HL-60 (cell line): ENCODE results near the gene IFTAP.
A peak's percentile ranks its signal among the peaks of the same experiment; 100 is the strongest.

Experiments used
- DNase-seq, 2 experiments: peaks; one replicate each; pipeline ENCODE4 v3.0.0-alpha.2; 2010 to 2020; ENCODE audit warnings: low read depth in 1 of 2, low spot score in 1 of 2
- H3K27ac ChIP-seq: fragments of 250-450 bp; sonication (Bioruptor Pico); replicated peaks from 2 replicates; pipeline ENCODE4 v1.5.1; 2020; ENCODE audit warnings: mild to moderate bottlenecking, moderate library complexity
- H3K27me3 ChIP-seq: fragments of 250-450 bp; sonication (Bioruptor Pico); 2 replicates; pipeline ENCODE4 v1.5.1; 2021; ENCODE audit warnings: mild to moderate bottlenecking, moderate library complexity; ENCODE audit not compliant: insufficient read depth, poor library complexity, severe bottlenecking
- H3K4me3 ChIP-seq: replicated peaks from 2 replicates; pipeline ENCODE4 v1.5.1; 2011; ENCODE audit warnings: mild to moderate bottlenecking, control low read depth, low read length; ENCODE audit not compliant: insufficient read depth
- GABPA ChIP-seq: IDR thresholded peaks from 2 replicates; pipeline ENCODE4 v1.6.1; 2012; ENCODE audit warnings: low read depth
- POLR2AphosphoS5 ChIP-seq: IDR thresholded peaks from 2 replicates; pipeline ENCODE4 v1.6.1; 2012; ENCODE audit warnings: low read depth
- SPI1 ChIP-seq: IDR thresholded peaks from 2 replicates; pipeline ENCODE4 v1.6.1; 2012; ENCODE audit warnings: low read depth, mild to moderate bottlenecking, borderline replicate concordance
- TF ChIP-seq, protein P1 (sequence below): IDR thresholded peaks from one replicate; pipeline ENCODE4 v1.5.1; 2011; ENCODE audit warnings: low read length, control low read depth, inconsistent platforms; ENCODE audit not compliant: insufficient read depth
- TF ChIP-seq, protein P2 (sequence below): IDR thresholded peaks from 2 replicates; pipeline ENCODE4 v1.6.1; 2012; ENCODE audit warnings: low read depth; ENCODE audit not compliant: insufficient replicate concordance

Gene IFTAP

DNA sequence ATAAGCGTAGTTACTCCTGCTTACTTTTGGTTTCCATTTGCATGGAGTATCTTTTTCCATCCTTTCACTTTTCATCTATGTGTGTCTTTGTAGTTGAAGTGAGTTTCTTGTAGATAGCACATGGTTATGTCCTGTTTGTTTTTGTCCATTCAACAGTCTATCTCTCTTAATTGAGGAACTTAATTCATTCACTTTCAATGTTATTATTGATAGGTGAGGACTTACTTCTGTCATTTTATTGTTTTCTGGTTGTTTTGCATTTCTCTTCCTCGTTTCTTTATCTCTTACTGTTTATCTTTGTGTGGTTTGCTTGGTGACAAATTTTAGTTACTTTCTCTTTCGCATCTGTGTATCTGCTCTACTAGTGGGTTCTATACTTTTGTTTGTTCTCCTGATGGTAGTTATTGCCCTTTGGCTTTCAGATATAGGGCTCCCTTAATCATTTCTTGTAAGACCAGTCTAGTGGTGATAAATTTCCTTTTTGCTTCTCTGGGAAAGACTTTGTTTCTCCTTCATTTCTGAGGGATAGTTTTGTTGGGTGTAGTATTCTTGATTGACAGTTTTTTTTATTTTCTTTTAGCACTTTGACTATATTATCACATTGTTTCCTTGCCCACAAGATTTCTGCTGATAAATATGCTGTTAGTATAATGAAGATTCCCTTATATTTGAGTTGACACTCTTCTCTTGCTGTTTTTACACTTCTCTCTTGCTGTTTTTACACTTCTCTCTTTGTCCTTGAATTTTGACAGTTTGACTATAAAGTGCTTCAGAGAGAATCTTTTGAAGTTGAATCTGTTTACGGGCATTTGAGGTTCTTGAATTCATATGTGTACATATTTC is 35.5 kb upstream of the IFTAP start:
- TF ChIP-seq SPI1: no peak
- TF ChIP-seq, protein P1, sequence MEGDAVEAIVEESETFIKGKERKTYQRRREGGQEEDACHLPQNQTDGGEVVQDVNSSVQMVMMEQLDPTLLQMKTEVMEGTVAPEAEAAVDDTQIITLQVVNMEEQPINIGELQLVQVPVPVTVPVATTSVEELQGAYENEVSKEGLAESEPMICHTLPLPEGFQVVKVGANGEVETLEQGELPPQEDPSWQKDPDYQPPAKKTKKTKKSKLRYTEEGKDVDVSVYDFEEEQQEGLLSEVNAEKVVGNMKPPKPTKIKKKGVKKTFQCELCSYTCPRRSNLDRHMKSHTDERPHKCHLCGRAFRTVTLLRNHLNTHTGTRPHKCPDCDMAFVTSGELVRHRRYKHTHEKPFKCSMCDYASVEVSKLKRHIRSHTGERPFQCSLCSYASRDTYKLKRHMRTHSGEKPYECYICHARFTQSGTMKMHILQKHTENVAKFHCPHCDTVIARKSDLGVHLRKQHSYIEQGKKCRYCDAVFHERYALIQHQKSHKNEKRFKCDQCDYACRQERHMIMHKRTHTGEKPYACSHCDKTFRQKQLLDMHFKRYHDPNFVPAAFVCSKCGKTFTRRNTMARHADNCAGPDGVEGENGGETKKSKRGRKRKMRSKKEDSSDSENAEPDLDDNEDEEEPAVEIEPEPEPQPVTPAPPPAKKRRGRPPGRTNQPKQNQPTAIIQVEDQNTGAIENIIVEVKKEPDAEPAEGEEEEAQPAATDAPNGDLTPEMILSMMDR: no peak
- no peak for TF ChIP-seq POLR2AphosphoS5
- TF ChIP-seq GABPA: no peak
- TF ChIP-seq, protein P2, sequence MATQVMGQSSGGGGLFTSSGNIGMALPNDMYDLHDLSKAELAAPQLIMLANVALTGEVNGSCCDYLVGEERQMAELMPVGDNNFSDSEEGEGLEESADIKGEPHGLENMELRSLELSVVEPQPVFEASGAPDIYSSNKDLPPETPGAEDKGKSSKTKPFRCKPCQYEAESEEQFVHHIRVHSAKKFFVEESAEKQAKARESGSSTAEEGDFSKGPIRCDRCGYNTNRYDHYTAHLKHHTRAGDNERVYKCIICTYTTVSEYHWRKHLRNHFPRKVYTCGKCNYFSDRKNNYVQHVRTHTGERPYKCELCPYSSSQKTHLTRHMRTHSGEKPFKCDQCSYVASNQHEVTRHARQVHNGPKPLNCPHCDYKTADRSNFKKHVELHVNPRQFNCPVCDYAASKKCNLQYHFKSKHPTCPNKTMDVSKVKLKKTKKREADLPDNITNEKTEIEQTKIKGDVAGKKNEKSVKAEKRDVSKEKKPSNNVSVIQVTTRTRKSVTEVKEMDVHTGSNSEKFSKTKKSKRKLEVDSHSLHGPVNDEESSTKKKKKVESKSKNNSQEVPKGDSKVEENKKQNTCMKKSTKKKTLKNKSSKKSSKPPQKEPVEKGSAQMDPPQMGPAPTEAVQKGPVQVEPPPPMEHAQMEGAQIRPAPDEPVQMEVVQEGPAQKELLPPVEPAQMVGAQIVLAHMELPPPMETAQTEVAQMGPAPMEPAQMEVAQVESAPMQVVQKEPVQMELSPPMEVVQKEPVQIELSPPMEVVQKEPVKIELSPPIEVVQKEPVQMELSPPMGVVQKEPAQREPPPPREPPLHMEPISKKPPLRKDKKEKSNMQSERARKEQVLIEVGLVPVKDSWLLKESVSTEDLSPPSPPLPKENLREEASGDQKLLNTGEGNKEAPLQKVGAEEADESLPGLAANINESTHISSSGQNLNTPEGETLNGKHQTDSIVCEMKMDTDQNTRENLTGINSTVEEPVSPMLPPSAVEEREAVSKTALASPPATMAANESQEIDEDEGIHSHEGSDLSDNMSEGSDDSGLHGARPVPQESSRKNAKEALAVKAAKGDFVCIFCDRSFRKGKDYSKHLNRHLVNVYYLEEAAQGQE: no peak
- no peak for DNase-seq
- H3K27me3 ChIP-seq: no peaks in the 10 kb centered on the region

DNA sequence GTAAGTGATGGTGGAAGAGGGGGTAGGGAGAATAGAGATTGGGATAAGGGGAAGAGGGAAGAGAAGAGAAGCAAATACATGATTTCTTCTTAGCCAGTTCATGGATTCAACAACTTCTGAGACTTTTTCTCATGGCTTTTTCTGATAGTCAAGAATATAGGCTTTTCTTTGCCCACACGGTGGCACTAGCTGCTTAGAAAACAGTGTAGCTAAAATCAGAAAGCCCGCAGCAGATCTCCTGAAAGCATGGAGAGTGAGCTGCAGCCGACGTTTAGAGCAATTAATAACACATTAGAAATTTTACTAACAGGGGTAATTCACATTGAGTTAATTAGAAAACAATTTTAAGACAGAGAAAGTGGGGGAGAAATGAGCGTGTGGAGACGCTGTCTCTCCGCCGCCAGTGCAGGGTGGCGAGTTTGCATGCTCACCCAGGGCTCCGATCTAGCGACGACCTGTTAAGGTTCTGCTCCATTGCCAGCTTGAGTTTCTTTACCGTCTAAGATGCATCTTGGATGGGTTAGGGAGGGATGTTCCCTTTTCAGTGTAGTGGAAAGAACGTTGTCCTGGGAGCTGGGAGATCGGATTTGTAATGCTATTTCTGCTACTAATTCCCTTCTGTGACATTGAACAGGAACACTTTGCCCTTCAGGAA is 29.8 kb upstream of the IFTAP start:
- peaks cover 9% of the 10 kb centered on the region for H3K27me3 ChIP-seq
- peak in 1 of 2 experiments; percentile 54 for DNase-seq
- H3K4me3 ChIP-seq: 0 out of 2 replicates have a peak overlapping the region, but pooled peaks have one; percentile 2
- H3K27ac ChIP-seq: no peak overlapping the region
- TF ChIP-seq POLR2AphosphoS5 (no peak), GABPA (no peak), SPI1 (no peak)
- TF ChIP-seq, protein P1: no peak
- TF ChIP-seq, protein P2: no peak

More for the DNA sequence above, 35.5 kb upstream of the IFTAP start:
- Histone ChIP-seq H3K4me3 (no peak overlapping the region), H3K27ac (no peak overlapping the region)

DNA sequence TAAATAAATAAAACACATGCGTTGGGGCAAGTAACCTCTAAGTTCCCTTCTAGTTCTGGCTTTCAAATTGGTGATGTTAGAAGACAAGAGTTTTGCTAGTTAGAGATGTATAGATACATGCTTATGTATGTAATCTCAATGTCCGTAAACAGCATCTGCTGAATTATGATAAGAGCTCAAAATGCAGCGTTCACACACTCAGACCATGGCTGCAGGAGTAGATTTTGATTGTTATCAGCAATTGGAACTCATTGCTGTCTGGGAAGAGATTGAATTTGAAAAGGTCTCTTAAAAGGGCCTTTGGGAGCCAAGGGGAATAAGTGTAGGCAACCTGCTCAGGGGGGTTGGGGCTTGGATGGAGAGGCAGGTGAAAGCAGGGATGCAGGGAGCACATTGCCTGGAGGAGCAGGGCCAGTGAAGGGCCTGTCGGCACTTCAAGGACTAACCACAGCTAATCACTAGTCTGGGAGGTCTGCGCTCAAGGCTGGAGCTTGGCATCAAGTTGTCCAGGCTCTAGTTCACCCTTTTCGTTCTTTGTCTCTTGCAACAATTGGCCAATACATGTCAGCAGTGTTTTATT is 29.2 kb upstream of the IFTAP start:
- H3K4me3 ChIP-seq: no peak overlapping the region
- no peak for TF ChIP-seq GABPA
- TF ChIP-seq, protein P1: no peak
- no peak for TF ChIP-seq SPI1
- TF ChIP-seq POLR2AphosphoS5: no peak
- TF ChIP-seq, protein P2: no peak

More for the DNA sequence above, 29.2 kb upstream of the IFTAP start:
- Histone ChIP-seq H3K27me3 (peaks cover 9% of the 10 kb centered on the region), H3K27ac (no peak overlapping the region)
- no peak for DNase-seq
